HG03571 (cell line): ENCODE measurements around the gene TAS2R13.

Experiments
- ATAC-seq: cut with Tn5 transposase; IDR thresholded peaks from one replicate; pipeline ENCODE4 v1.9.1; 2021; ENCODE audit not compliant: unreplicated experiment

TAS2R13 gene, protein sequence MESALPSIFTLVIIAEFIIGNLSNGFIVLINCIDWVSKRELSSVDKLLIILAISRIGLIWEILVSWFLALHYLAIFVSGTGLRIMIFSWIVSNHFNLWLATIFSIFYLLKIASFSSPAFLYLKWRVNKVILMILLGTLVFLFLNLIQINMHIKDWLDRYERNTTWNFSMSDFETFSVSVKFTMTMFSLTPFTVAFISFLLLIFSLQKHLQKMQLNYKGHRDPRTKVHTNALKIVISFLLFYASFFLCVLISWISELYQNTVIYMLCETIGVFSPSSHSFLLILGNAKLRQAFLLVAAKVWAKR

GRCh38 chr12:10909462-10909861 lies at the start of gene TAS2R13:
Gene TAS2R13 (minus strand): TSS chr12:10909562. CDS start chr12:10909298, 264 bp downstream.
- ATAC-seq, result no peak

DNA sequence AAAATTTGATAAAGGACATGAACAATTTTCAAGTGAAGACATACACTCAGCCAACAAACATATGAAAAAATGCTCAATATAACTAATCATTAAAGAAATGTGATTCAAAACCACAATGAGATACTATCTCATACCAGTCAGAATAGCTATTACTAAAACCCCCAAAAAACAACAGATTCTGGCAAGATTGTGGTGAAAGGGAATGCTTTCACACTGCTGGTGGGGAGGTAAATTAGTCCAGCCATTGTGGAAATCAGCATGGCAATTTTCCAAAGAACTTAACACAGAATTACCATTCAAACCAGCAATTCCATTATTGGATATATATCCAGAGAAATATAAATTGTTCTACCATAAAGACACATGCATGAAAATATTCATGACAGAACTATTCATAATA lies 48.4 kb upstream of the TAS2R13 start:
- ATAC-seq, result no peak

GRCh38 chr12:10956085-10956484 lies 46.7 kb upstream of the TAS2R13 start:
- no peak for ATAC-seq

GRCh38 chr12:10952645-10953044 lies 43.3 kb upstream of the TAS2R13 start:
- no peak for ATAC-seq

- no peak for ATAC-seq
Measured at GRCh38 chr12:10943167-10943566, 33.8 kb upstream of the TAS2R13 start.

DNA sequence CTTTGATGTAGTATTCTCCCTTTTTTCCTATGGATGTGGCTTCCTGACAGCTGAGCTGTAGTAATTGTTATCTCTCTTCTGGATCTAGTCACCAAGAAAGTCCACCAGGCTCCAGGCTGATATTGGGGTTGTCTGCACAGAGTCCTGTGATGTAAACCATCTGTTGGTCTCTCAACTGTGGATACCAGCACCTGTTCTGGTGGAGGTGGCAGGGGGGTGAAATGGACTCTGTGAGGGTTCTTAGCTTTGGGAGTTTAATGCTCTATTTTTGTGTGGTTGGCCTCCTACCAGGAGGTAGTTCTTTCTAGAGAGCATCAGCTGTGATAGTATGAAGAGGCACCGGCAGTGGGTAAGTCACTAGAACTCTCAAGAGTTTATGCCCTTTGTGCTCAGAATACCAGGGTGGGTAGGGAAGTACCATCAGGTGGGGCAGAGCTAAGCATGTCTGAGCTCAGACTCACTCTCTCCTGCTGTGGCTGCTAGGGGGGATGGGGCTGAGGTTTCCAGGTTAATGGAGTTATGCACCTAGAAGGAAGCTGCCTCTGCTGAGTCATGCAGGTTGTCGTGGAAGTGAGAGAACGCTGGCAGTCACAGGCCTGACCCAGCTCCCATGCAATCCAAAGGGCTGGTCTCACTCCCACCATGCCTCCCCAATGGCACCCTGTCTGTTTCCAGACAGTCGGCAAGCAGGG lies 32.7 kb upstream of the TAS2R13 start:
- no peak for ATAC-seq

- no peak for ATAC-seq
Measured at GRCh38 chr12:10941369-10941768, 32.0 kb upstream of the TAS2R13 start.

GRCh38 chr12:10940389-10940788 lies 31.0 kb upstream of the TAS2R13 start:
- no peak for ATAC-seq

- ATAC-seq, result no peak
Measured at GRCh38 chr12:10939163-10939562, 29.8 kb upstream of the TAS2R13 start, which contains the start of gene TAS2R14. Gene TAS2R14 (minus strand): TSS chr12:10939263. CDS start chr12:10939207, 56 bp downstream.

GRCh38 chr12:10936506-10936905 lies 27.1 kb upstream of the TAS2R13 start:
- ATAC-seq, result no peak

GRCh38 chr12:10928746-10929286 lies 19.5 kb upstream of the TAS2R13 start, which contains the start of gene PRH2:
Gene PRH2 (plus strand): TSS chr12:10929236. CDS start chr12:10929274, 38 bp downstream.
- no peak for ATAC-seq

DNA sequence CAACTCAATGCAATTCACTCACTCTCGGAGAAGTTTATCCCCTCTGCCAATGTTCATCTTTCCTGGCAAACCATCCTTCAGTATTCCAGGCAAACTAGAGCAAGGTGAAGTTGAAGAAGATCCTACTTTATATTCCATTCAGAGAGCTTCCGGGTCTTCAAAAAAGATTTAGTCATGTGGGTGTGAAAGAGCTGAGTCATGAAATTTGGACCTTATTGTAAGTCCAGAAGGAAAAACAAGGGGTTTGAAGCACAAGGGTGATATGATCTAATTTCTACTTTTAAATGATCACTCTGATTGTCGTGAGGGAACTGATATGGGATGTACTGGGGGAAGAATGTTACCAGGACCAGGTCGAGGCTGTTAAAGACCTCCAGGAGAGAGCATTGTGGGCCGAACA lies 16.9 kb upstream of the TAS2R13 start:
- ATAC-seq, result no peak

DNA sequence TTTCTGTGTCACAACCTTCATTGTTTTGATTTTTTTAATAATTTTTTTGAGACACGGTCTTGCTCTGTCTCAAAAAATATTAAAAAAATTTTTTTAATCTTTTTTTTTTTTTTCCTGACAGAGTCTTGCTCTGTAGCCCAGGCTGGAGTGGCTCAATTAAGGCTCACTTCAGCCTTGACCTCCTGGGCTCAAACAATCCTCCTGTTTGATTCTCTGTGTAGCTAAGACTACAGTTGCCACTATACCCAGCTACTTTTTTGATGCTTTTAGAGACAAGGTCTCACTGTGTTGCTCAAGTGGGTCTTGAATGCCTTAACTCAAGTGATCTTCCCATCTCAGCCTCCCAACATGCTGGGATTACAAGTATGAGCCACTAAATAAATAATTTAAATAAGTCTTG lies 10.4 kb upstream of the TAS2R13 start:
- ATAC-seq, result no peak

- no peak for ATAC-seq
Measured at GRCh38 chr12:10910380-10910779, 1.0 kb upstream of the TAS2R13 start.

DNA sequence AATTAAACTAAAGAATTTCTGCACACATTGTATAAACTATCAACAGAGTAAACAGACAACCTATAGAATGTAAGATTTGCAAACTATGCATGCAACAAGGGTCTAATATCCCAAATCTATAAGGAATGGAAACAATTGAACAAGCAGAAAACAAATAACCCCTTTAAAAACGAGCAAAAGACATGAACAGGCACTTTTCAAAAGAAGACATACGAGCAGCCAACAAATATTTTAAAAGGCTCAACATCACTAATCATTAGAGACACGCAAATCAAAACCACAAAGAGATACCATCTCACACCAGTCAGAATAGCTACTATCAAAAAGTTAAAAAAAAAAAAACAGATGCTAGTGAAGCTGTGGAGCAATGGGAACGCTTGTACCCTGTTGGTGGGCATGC lies 4.7 kb downstream of the TAS2R13 start:
- no peak for ATAC-seq

DNA sequence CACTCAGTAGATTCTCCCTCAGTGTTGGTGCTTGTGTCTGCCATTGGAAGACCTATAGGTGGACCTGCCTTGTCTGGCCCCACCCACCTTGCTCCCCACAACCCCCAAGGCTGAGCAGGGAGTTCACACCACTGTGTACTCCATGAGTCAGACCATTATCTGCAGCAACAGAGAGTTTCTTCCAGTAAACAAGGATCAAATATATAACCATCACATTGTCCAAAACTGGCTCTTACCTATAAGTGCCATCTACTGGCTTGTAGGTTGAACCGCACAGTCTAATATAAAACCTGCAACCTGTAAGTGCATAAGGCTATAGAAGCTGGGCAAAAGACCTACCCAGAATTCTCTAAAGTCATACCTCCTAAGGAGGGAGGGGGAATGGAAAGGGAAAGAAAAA lies 7.9 kb downstream of the TAS2R13 start:
- ATAC-seq, result no peak

- no peak for ATAC-seq
Measured at GRCh38 chr12:10900972-10901371, 8.4 kb downstream of the TAS2R13 start.

- no peak for ATAC-seq
Measured at GRCh38 chr12:10900530-10900929, 8.8 kb downstream of the TAS2R13 start.

- no peak for ATAC-seq
Measured at GRCh38 chr12:10896854-10897253, 12.5 kb downstream of the TAS2R13 start.

- ATAC-seq, result no peak
Measured at GRCh38 chr12:10891937-10892336, 17.4 kb downstream of the TAS2R13 start.

GRCh38 chr12:10889226-10889625 lies 20.1 kb downstream of the TAS2R13 start:
- no peak for ATAC-seq

DNA sequence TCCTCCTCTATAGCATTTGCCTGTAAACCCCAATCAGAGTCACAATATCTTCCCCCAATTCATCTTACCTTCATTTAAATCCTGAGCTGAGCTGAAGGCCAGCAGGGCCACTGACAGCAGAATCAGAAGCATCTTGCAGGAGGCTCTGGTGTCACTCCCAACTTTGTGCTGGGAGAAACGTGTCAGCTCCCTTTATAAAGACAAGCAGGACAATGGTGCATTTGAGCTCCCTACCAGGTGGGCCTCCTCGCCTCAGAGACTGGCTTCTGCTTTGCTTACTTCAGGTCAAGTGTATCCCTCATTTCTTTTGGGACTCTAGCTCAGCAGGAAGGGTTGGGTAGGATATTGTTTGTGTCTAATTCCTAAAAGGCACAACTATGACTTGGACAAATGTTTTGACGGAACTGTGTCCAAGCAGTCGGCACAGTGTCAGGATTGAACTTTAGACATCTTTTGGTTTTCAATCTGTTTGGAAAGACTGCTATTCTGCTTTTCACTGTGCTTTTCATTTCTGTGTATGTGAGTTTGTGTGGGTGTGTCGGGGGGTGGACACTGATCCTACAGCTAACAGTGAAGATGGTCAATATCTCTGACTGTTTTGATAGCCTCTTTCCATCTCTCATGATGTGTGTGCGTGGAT lies 25.2 kb downstream of the TAS2R13 start, which contains the start of gene PRH1:
Gene PRH1 (minus strand): TSS at position 170 of the 640 bp plus-strand sequence. CDS start 38 bp downstream, at position 132.
- ATAC-seq, result no peak
